K562 (cell line): Measurements from ENCODE around the gene TMF1. TPM values are rescaled to one million over a fixed set of nuclear protein-coding genes. Genes with fewer than 3 reads are reported as not detected.

Experiments
- ATF1 ChIP-seq, 2 experiments: fragments of 450-650 bp in 1 of 2; IDR thresholded peaks; 2 replicates each; pipeline ENCODE4 v1.6.1; 2016; ENCODE audit warnings: missing compliant biosample characterization in 1 of 2, missing genetic modification characterization in 1 of 2
- CREB1 ChIP-seq, 2 experiments: sonication (generic) in 1 of 2; formaldehyde crosslinking in 1 of 2; IDR thresholded peaks; 2 replicates each; pipeline versions ENCODE4 v1.6.1 to v1.8.0; 2012 to 2022; ENCODE audit warnings: inconsistent platforms in 1 of 2, mild to moderate bottlenecking in 1 of 2, missing genetic modification reagents in 1 of 2, moderate library complexity in 1 of 2
- DPF2 ChIP-seq: fragments of 450-650 bp; IDR thresholded peaks from 2 replicates; pipeline ENCODE4 v1.6.1; 2016
- HDAC2 ChIP-seq: fragments of 450-650 bp; IDR thresholded peaks from 2 replicates; pipeline ENCODE4 v1.6.1; 2016; ENCODE audit warnings: mild to moderate bottlenecking
- HEY1 ChIP-seq: fragments of 250-450 bp; sonication (Bioruptor Pico); IDR thresholded peaks from 2 replicates; pipeline ENCODE4 v1.5.0; 2020; ENCODE audit warnings: mild to moderate bottlenecking, moderate library complexity, borderline replicate concordance
- HNRNPH1 ChIP-seq: fragments of 200-400 bp; formaldehyde crosslinking; optimal IDR thresholded peaks from 2 replicates; pipeline ENCODE3; 2017; ENCODE audit warnings: low read depth, mild to moderate bottlenecking, low read length, moderate library complexity
- MBD2 ChIP-seq: sonication (generic); IDR thresholded peaks from 2 replicates; pipeline ENCODE4 v1.6.1; 2016; ENCODE audit warnings: low read depth, borderline replicate concordance
- MEIS2 ChIP-seq: fragments of 450-650 bp; IDR thresholded peaks from 2 replicates; pipeline ENCODE4 v1.6.1; 2014; ENCODE audit warnings: mild to moderate bottlenecking; ENCODE audit not compliant: partially characterized antibody
- MTA3 ChIP-seq: fragments of 450-650 bp; formaldehyde crosslinking; IDR thresholded peaks from 2 replicates; pipeline ENCODE4 v1.6.1; 2017; ENCODE audit warnings: mild to moderate bottlenecking, borderline replicate concordance
- RCOR1 ChIP-seq, 2 experiments: IDR thresholded peaks; 2 replicates each; pipeline ENCODE4 v1.6.1; 2012; ENCODE audit warnings: low read depth in 2 of 2, low read length in 2 of 2, borderline replicate concordance in 1 of 2, improper control_type of control experiment in 1 of 2
- RNF2 ChIP-seq: sonication (generic); IDR thresholded peaks from 2 replicates; pipeline ENCODE4 v1.6.1; 2016
- TFAM ChIP-seq: fragments of 250-450 bp; sonication (Bioruptor Pico); conservative IDR thresholded peaks from 2 replicates; pipeline ENCODE4 v1.5.0; 2021; ENCODE audit warnings: mild to moderate bottlenecking, moderate library complexity
- YY1 ChIP-seq, 3 experiments: IDR thresholded peaks; 2 replicates each; pipeline ENCODE4 v1.6.1; 2011; ENCODE audit warnings: low read length in 2 of 3, mild to moderate bottlenecking in 2 of 3, moderate library complexity in 2 of 3, borderline replicate concordance in 1 of 3, control low read depth in 1 of 3, low read depth in 1 of 3; ENCODE audit not compliant: insufficient read depth in 3 of 3, insufficient replicate concordance in 2 of 3, control insufficient read depth in 1 of 3, insufficient read length in 1 of 3; ENCODE audit errors: extremely low read depth in 1 of 3
- ZBTB7A ChIP-seq: IDR thresholded peaks from 2 replicates; pipeline ENCODE4 v1.6.1; 2011; ENCODE audit warnings: low read depth, mild to moderate bottlenecking, low read length, moderate library complexity, borderline replicate concordance; ENCODE audit not compliant: control insufficient read depth
- ZKSCAN3 ChIP-seq: fragments of 250-450 bp; sonication (Bioruptor Pico); IDR thresholded peaks from 2 replicates; pipeline ENCODE4 v1.4.0; 2020
- ZNF384 ChIP-seq: IDR thresholded peaks from 2 replicates; pipeline ENCODE4 v1.6.1; 2012; ENCODE audit warnings: low read depth, low read length, improper control_type of control experiment
- ZSCAN32 ChIP-seq: fragments of 450-650 bp; formaldehyde crosslinking; IDR thresholded peaks from 2 replicates; pipeline ENCODE4 v1.4.0; 2020; ENCODE audit warnings: mild to moderate bottlenecking, moderate library complexity
- polyA plus RNA-seq, 8 experiments: library from polyadenylated mRNA; depleted of rRNA in 4 of 8; stranded (reverse) in 5 of 8; unstranded in 3 of 8; fragments of >200 nt; fragmentation: Nextera tagmentation in 2 of 8; fragmentation: Illumina TruSeq in 1 of 8; extraction: Ambion mirVana in 2 of 8; extraction: Trizol in 1 of 8; gene quantifications; 2 replicates each; pipeline versions ENCODE4 v1.2.1 to v1.2.3, GENCODE V29; 2011 to 2014; ENCODE audit warnings: inconsistent platforms in 1 of 8, missing spikeins in 1 of 8
- total RNA-seq, 7 experiments: library from RNA; depleted of rRNA in 6 of 7; stranded (reverse); fragments of >200 nt in 6 of 7; fragmentation: Illumina TruSeq in 2 of 7; extraction: Trizol in 2 of 7; gene quantifications; 2 replicates each; pipeline versions ENCODE4 v1.2.1 to v1.2.3, GENCODE V29; 2011 to 2021; ENCODE audit warnings: low replicate concordance in 1 of 7
- TF ChIP-seq, protein P1 (sequence below), 2 experiments: fragments of 200-800 bp in 1 of 2; sonication (Bioruptor generic) in 1 of 2; sonication (generic) in 1 of 2; formaldehyde crosslinking in 1 of 2; IDR thresholded peaks in 1 of 2; conservative IDR thresholded peaks in 1 of 2; 2 replicates each; pipeline versions ENCODE4 v1.5.0 to v1.6.1; 2016 to 2020; ENCODE audit warnings: missing compliant biosample characterization in 1 of 2, missing genetic modification characterization in 1 of 2, missing genetic modification reagents in 1 of 2
- TF ChIP-seq, protein P2 (sequence below), 3 experiments: fragments of 200-800 bp in 1 of 3; sonication (Bioruptor generic) in 1 of 3; sonication (generic) in 1 of 3; formaldehyde crosslinking in 1 of 3; IDR thresholded peaks; 2 replicates each; pipeline versions ENCODE4 v1.6.1 to v1.8.0; 2016 to 2022; ENCODE audit warnings: mild to moderate bottlenecking in 2 of 3, missing compliant biosample characterization in 2 of 3, missing genetic modification characterization in 2 of 3, missing genetic modification reagents in 1 of 3

Gene TMF1
- total and polyA plus RNA-seq, 9 of the 15 experiments (the other 6 are each of a cell fraction or from before 2014, with no cell fraction given) = 3.1 to 13.9 (median 10.3) TPM

DNA sequence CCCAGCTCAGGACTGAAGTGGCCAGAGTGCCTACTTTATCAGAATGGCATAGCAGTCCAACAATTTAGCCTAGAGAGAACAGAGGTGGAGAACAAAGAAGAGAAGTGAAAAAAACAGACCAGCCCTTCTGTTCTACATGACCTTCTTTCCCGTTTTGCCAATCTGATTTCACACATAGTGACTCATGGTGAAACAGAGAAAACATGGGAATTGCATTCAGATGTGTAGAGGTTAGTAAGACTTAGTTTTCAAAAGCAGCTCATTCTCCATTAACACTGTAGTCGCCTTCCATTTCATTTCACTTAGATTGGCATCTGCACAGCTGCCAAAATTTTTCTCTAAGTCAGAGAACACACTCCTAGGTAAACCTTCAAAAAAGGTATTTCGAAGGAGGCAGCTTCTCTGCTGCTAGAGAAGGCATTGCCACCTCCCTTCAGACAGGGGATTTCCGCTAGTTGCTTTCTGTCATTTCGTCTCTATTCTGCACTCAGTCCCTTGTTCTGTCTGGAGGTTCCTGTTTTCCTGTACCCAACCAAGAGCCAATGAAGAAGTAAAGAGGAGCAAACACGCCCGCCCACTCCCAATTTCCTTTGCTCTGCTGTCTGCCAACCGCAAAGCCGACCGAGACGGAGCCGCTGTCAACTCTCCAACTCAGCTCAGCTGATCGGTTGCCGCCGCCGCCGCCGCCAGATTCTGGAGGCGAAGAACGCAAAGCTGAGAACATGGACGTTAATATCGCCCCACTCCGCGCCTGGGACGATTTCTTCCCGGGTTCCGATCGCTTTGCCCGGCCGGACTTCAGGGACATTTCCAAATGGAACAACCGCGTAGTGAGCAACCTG is 32.4 kb upstream of the TMF1 start, which contains the start of gene ARL6IP5 (continued):
- TF ChIP-seq TFAM (no peak), DPF2 (peak; percentile 55; the same call in 1 of the 2 replicates), HNRNPH1 (no peak), YY1 (IDR thresholded peaks at IDR 0.05; ENCODE audit: borderline replicate concordance in 1 of 3, control insufficient read depth in 1 of 3, extremely low read depth in 1 of 3, insufficient read depth in 3 of 3, insufficient read length in 1 of 3, insufficient replicate concordance in 2 of 3, low read depth in 1 of 3, low read length in 2 of 3) (peak in 1 of 3 experiments; percentile 73), MBD2 (0 out of 2 replicates have a peak, but pooled peaks have one; percentile 11), CREB1 (IDR thresholded peaks at IDR 0.05) (no peak), CREB1 (CRISPR knock-in tag; IDR thresholded peaks at IDR 0.05) (peak; percentile 19; the same call in 1 of the 2 replicates), RCOR1 (IDR thresholded peaks at IDR 0.05; ENCODE audit: borderline replicate concordance in 1 of 2, low read depth in 2 of 2, low read length in 2 of 2) (peak in 1 of 2 experiments; percentile 47; a peak in 1 of 4 replicates), ZKSCAN3 (CRISPR knock-in tag) (no peak), ZSCAN32 (CRISPR knock-in tag) (no peak), ZBTB7A (no peak), MEIS2 (peak; percentile 66), RNF2 (no peak), HEY1 (CRISPR knock-in tag) (peak; percentile 28; the same call in 1 of the 2 replicates), ZNF384 (0 out of 2 replicates have a peak, but pooled peaks have one; percentile 21), HDAC2 (no peak), MTA3 (peak; percentile 44; the same call in 1 of the 2 replicates), ATF1 (CRISPR knock-in tag; IDR thresholded peaks at IDR 0.05) (no peak), ATF1 (tag; IDR thresholded peaks at IDR 0.05) (peak; percentile 43; the same call in 1 of the 2 replicates)
- TF ChIP-seq, protein P1, sequence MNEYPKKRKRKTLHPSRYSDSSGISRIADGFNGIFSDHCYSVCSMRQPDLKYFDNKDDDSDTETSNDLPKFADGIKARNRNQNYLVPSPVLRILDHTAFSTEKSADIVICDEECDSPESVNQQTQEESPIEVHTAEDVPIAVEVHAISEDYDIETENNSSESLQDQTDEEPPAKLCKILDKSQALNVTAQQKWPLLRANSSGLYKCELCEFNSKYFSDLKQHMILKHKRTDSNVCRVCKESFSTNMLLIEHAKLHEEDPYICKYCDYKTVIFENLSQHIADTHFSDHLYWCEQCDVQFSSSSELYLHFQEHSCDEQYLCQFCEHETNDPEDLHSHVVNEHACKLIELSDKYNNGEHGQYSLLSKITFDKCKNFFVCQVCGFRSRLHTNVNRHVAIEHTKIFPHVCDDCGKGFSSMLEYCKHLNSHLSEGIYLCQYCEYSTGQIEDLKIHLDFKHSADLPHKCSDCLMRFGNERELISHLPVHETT (CRISPR knock-in tag; conservative IDR thresholded peaks at IDR 0.05 in 1 of 2, IDR thresholded peaks at IDR 0.05 in 1 of 2) = no peak
- TF ChIP-seq, protein P2, sequence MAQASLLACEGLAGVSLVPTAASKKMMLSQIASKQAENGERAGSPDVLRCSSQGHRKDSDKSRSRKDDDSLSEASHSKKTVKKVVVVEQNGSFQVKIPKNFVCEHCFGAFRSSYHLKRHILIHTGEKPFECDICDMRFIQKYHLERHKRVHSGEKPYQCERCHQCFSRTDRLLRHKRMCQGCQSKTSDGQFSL (CRISPR knock-in tag; IDR thresholded peaks at IDR 0.05) = no peak
- TF ChIP-seq, protein P2 (tag; IDR thresholded peaks at IDR 0.05) = no peak
- TF ChIP-seq, all 486 proteins: peak for 73
